H9 (cell line): ENCODE results near the gene GRIN2B. TPM values are rescaled to one million over a fixed set of nuclear protein-coding genes. Genes with fewer than 3 reads are reported as not detected.

Experiments
- DNase-seq: peaks from one replicate; pipeline ENCODE4 v3.0.0-alpha.2; 2017
- H2AFZ ChIP-seq: one replicate; pipeline ENCODE4 v1.6.1; 2013; ENCODE audit warnings: mild to moderate bottlenecking, low read length, control low read depth, moderate library complexity
- H2AK5ac ChIP-seq: 2 replicates; pipeline ENCODE4 v1.6.1; 2013; ENCODE audit warnings: low read length, control low read depth, mixed read lengths; ENCODE audit not compliant: insufficient read length
- H2BK120ac ChIP-seq: one replicate; pipeline ENCODE4 v1.6.1; 2013; ENCODE audit warnings: low read depth, mild to moderate bottlenecking, low read length, control low read depth, inconsistent platforms; ENCODE audit not compliant: poor library complexity, severe bottlenecking
- H2BK12ac ChIP-seq: 2 replicates; pipeline ENCODE4 v1.6.1; 2013; ENCODE audit warnings: low read length, control low read depth, mixed read lengths, low read depth; ENCODE audit not compliant: insufficient read length
- H2BK15ac ChIP-seq: 2 replicates; pipeline ENCODE4 v1.6.1; 2013; ENCODE audit warnings: low read depth, low read length, control low read depth
- H2BK20ac ChIP-seq: one replicate; pipeline ENCODE4 v1.6.1; 2013; ENCODE audit warnings: low read depth, mild to moderate bottlenecking, low read length, control low read depth, inconsistent platforms; ENCODE audit not compliant: poor library complexity, severe bottlenecking
- H2BK5ac ChIP-seq: 2 replicates; pipeline ENCODE4 v1.6.1; 2013; ENCODE audit warnings: low read length, control low read depth, mixed read lengths; ENCODE audit not compliant: insufficient read length
- H3K14ac ChIP-seq: 2 replicates; pipeline ENCODE4 v1.6.1; 2013; ENCODE audit warnings: low read length, control low read depth; ENCODE audit not compliant: insufficient read depth
- H3K18ac ChIP-seq: 2 replicates; pipeline ENCODE4 v1.6.1; 2013; ENCODE audit warnings: low read depth, mild to moderate bottlenecking, mixed read lengths, low read length, control low read depth; ENCODE audit not compliant: insufficient read length
- H3K23ac ChIP-seq: 2 replicates; pipeline ENCODE4 v1.6.1; 2013; ENCODE audit warnings: low read length, control low read depth, mixed read lengths, low read depth; ENCODE audit not compliant: insufficient read length
- H3K23me2 ChIP-seq: 2 replicates; pipeline ENCODE4 v1.6.1; 2013; ENCODE audit warnings: low read depth, mild to moderate bottlenecking, mixed read lengths, low read length, control low read depth; ENCODE audit not compliant: insufficient read length, poor library complexity, severe bottlenecking
- H3K27ac ChIP-seq: 2 replicates; pipeline ENCODE4 v1.5.1; 2013; ENCODE audit warnings: low read length, control low read depth, mixed read lengths, low read depth; ENCODE audit not compliant: insufficient read length
- H3K27me3 ChIP-seq: 2 replicates; pipeline ENCODE4 v1.6.1; 2013; ENCODE audit warnings: low read length, control low read depth, inconsistent platforms; ENCODE audit not compliant: insufficient read depth
- H3K4ac ChIP-seq: 2 replicates; pipeline ENCODE4 v1.6.1; 2013; ENCODE audit warnings: low read depth, mild to moderate bottlenecking, control low read depth, inconsistent platforms, low read length, moderate library complexity
- H3K4me1 ChIP-seq: 2 replicates; pipeline ENCODE4 v1.6.1; 2013; ENCODE audit warnings: low read length, control low read depth, inconsistent platforms; ENCODE audit not compliant: insufficient read depth
- H3K4me2 ChIP-seq: 2 replicates; pipeline ENCODE4 v1.6.1; 2013; ENCODE audit warnings: low read length, control low read depth, mixed read lengths; ENCODE audit not compliant: insufficient read length, insufficient read depth
- H3K56ac ChIP-seq: 2 replicates; pipeline ENCODE4 v1.6.1; 2013; ENCODE audit warnings: low read depth, mild to moderate bottlenecking, mixed read lengths, low read length, control low read depth; ENCODE audit not compliant: insufficient read length
- H3K79me1 ChIP-seq: 2 replicates; pipeline ENCODE4 v1.6.1; 2013; ENCODE audit warnings: low read depth, mild to moderate bottlenecking, moderate library complexity, low read length, control low read depth, inconsistent platforms; ENCODE audit not compliant: insufficient read depth, poor library complexity, severe bottlenecking
- H3K79me2 ChIP-seq: 2 replicates; pipeline ENCODE4 v1.6.1; 2013; ENCODE audit warnings: low read length, control low read depth, inconsistent platforms; ENCODE audit not compliant: insufficient read depth
- H3K9ac ChIP-seq: 2 replicates; pipeline ENCODE4 v1.6.1; 2013; ENCODE audit warnings: low read length, control low read depth, mixed read lengths; ENCODE audit not compliant: insufficient read length; ENCODE audit errors: extremely low read depth
- H3K9me3 ChIP-seq: one replicate; pipeline ENCODE4 v1.6.1; 2013; ENCODE audit warnings: low read depth, low read length, inconsistent platforms; ENCODE audit not compliant: control insufficient read depth
- H3T11ph ChIP-seq: one replicate; pipeline ENCODE4 v1.6.1; 2013; ENCODE audit warnings: mild to moderate bottlenecking, low read length, control low read depth, inconsistent platforms
- H4K20me1 ChIP-seq: one replicate; pipeline ENCODE4 v1.6.1; 2013; ENCODE audit not compliant: control insufficient read depth, insufficient read length, insufficient read depth
- H4K5ac ChIP-seq: 2 replicates; pipeline ENCODE4 v1.6.1; 2013; ENCODE audit warnings: low read depth, mild to moderate bottlenecking, mixed read lengths, low read length, control low read depth; ENCODE audit not compliant: insufficient read length
- H4K8ac ChIP-seq: replicated peaks from 2 replicates; pipeline ENCODE4 v1.6.1; 2013; ENCODE audit warnings: low read length, control low read depth, mixed read lengths, low read depth; ENCODE audit not compliant: insufficient read length
- H4K91ac ChIP-seq: 2 replicates; pipeline ENCODE4 v1.6.1; 2013; ENCODE audit warnings: low read depth, mild to moderate bottlenecking, moderate library complexity, mixed read lengths, low read length, control low read depth; ENCODE audit not compliant: insufficient read length
- H3K27ac Mint-ChIP-seq, 3 experiments: 2 replicates in 2 of 3; 3 replicates in 1 of 3; pipeline ENCODE4 v1.8.0; 2020 to 2021; ENCODE audit warnings: mixed read lengths in 3 of 3, mild to moderate bottlenecking in 1 of 3, moderate library complexity in 1 of 3
- H3K27me3 Mint-ChIP-seq: 2 replicates; pipeline ENCODE4 v1.8.0; 2021; ENCODE audit warnings: low read depth, mild to moderate bottlenecking, moderate library complexity, mixed read lengths
- H3K36me3 Mint-ChIP-seq, 3 experiments: 2 replicates in 2 of 3; 3 replicates in 1 of 3; pipeline ENCODE4 v1.8.0; 2020 to 2021; ENCODE audit warnings: low read depth in 3 of 3, mixed read lengths in 3 of 3; ENCODE audit not compliant: insufficient read depth in 1 of 3
- H3K4me1 Mint-ChIP-seq, 2 experiments: 2 replicates each; pipeline ENCODE4 v1.8.0; 2020; ENCODE audit warnings: mixed read lengths in 2 of 2
- H3K4me3 Mint-ChIP-seq, 2 experiments: 2 replicates in 1 of 2; 3 replicates in 1 of 2; pipeline ENCODE4 v1.8.0; 2020 to 2021; ENCODE audit warnings: mild to moderate bottlenecking in 2 of 2, mixed read lengths in 2 of 2, moderate library complexity in 1 of 2
- H3K9me3 Mint-ChIP-seq, 2 experiments: 2 replicates in 1 of 2; 3 replicates in 1 of 2; pipeline ENCODE4 v1.8.0; 2020; ENCODE audit warnings: mild to moderate bottlenecking in 2 of 2, mixed read lengths in 2 of 2, moderate library complexity in 1 of 2
- total RNA-seq: library from RNA; stranded (reverse); gene quantifications from 2 replicates; pipeline ENCODE4 v1.2.1, GENCODE V29; 2021
- TF ChIP-seq, protein P1 (sequence below): fragments of 200-600 bp; sonication (generic); conservative IDR thresholded peaks from 3 replicates; pipeline ENCODE4 v1.8.0; 2021; ENCODE audit warnings: antibody characterized with exemption, mild to moderate bottlenecking

GRIN2B gene
- total RNA-seq, 1 experiment from 2014 or later, result 0.13 TPM

DNA sequence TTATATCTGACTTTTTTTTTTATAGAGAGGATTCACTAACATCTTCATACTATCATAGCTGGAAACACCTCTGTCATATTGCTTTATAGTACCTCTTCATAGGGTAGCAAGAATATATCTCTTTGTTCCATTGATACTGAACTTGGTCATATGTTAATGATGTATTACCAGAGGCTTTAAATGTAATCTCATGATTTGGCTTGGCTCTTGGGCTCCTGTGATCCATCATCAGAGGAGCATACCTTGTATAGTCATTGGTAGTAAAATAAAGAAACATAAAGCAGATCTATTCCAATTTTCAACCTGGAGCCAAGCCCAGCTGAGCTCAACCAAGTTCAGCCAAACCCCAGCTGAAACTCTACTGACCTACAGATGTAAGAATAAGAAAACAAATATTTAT lies 43.2 kb upstream of the GRIN2B start:
- no peaks in the 10 kb centered on the region for H3K79me1 ChIP-seq
- no peak overlapping the region for H3K4me2 ChIP-seq
- H3K9ac ChIP-seq, result no peak overlapping the region
- Mint-ChIP-seq H3K27me3 (no peaks in the 10 kb centered on the region), H3K36me3 (no peaks in the 10 kb centered on the region), H3K27ac (no peak overlapping the region), H3K4me1 (no peaks in the 10 kb centered on the region), H3K4me3 (no peak overlapping the region), H3K9me3 (no peaks in the 10 kb centered on the region)
- no peak overlapping the region for H3K56ac ChIP-seq
- no peak overlapping the region for H2BK15ac ChIP-seq
- H3K9me3 ChIP-seq, result no peaks in the 10 kb centered on the region
- no peak overlapping the region for H2BK12ac ChIP-seq
- no peak overlapping the region for H4K8ac ChIP-seq
- H2BK20ac ChIP-seq, result no peak overlapping the region
- H2AFZ ChIP-seq, result no peak overlapping the region
- TF ChIP-seq, protein P1, sequence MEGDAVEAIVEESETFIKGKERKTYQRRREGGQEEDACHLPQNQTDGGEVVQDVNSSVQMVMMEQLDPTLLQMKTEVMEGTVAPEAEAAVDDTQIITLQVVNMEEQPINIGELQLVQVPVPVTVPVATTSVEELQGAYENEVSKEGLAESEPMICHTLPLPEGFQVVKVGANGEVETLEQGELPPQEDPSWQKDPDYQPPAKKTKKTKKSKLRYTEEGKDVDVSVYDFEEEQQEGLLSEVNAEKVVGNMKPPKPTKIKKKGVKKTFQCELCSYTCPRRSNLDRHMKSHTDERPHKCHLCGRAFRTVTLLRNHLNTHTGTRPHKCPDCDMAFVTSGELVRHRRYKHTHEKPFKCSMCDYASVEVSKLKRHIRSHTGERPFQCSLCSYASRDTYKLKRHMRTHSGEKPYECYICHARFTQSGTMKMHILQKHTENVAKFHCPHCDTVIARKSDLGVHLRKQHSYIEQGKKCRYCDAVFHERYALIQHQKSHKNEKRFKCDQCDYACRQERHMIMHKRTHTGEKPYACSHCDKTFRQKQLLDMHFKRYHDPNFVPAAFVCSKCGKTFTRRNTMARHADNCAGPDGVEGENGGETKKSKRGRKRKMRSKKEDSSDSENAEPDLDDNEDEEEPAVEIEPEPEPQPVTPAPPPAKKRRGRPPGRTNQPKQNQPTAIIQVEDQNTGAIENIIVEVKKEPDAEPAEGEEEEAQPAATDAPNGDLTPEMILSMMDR, result no peak
- H3K14ac ChIP-seq, result no peak overlapping the region
- H3K4me1 ChIP-seq, result no peaks in the 10 kb centered on the region
- H3K27ac ChIP-seq, result no peak overlapping the region
- no peaks in the 10 kb centered on the region for H3K23me2 ChIP-seq
- no peak for DNase-seq
- H4K91ac ChIP-seq, result no peak overlapping the region
- no peak overlapping the region for H2BK120ac ChIP-seq
- H3K18ac ChIP-seq, result no peak overlapping the region
- H3T11ph ChIP-seq, result no peak overlapping the region
- H3K23ac ChIP-seq, result no peak overlapping the region
- H2AK5ac ChIP-seq, result no peak overlapping the region
- H2BK5ac ChIP-seq, result no peak overlapping the region
- H3K27me3 ChIP-seq, result no peaks in the 10 kb centered on the region
- H3K79me2 ChIP-seq, result no peaks in the 10 kb centered on the region
- no peaks in the 10 kb centered on the region for H4K20me1 ChIP-seq
- H3K4ac ChIP-seq, result no peak overlapping the region
- H4K5ac ChIP-seq, result no peak overlapping the region
